GM12878 (cell line): ENCODE results near the gene TRIM67. TPM values are rescaled to one million over a fixed set of nuclear protein-coding genes. Genes with fewer than 3 reads are reported as not detected.

Source experiments
- ATAC-seq: fragments of 200-7000 bp; cut with Tn5 transposase; 3 replicates; pipeline ENCODE4 v1.9.1; 2020; ENCODE audit warnings: mild to moderate bottlenecking, moderate library complexity
- BruUV-seq: library from RNA; stranded (reverse); fragments of 400-500 nt; replicated peaks from 2 replicates; lab custom pipeline; 2021; lab: Mats Ljungman, UMichigan
- CTCF ChIA-PET: fragments of 300-600 bp; sonication (Branson Sonifier 250); formaldehyde crosslinking; extraction: SDS; loops from one replicate; lab custom pipeline; 2021; ENCODE audit warnings: inconsistent platforms; lab: Yijun Ruan, JAX
- POLR2A ChIA-PET: fragments of 350-600 bp; formaldehyde crosslinking; extraction: SDS; loops from one replicate; lab custom pipeline; 2021; ENCODE audit warnings: inconsistent platforms; lab: Charles Lee
- RAD21 ChIA-PET: fragments of 300-600 bp; sonication (Branson Sonifier 250); formaldehyde crosslinking; loops from one replicate; lab custom pipeline; 2023; ENCODE audit warnings: antibody characterized with exemption; ENCODE audit not compliant: unreplicated experiment; lab: Charles Lee
- SMC1A ChIA-PET: fragments of 300-600 bp; sonication (Branson Sonifier 250); formaldehyde crosslinking; loops from one replicate; lab custom pipeline; 2023; ENCODE audit not compliant: unreplicated experiment, uncharacterized antibody; lab: Charles Lee
- DNase-seq: peaks from one replicate; pipeline ENCODE4 v3.0.0-alpha.2; 2011; ENCODE audit warnings: low read depth, low spot score
- FAIRE-seq: peaks from 3 replicates; lab custom pipeline; 2011; peaks lifted over from hg19 to GRCh38; lab: Jason Lieb, UNC
- H2AFZ ChIP-seq: 2 replicates; pipeline ENCODE4 v1.6.0; 2011; ENCODE audit warnings: low read depth, low read length, control low read depth; ENCODE audit not compliant: control insufficient read depth
- H3K27ac ChIP-seq: 2 replicates; pipeline ENCODE4 v1.5.1; 2011; ENCODE audit warnings: control low read depth; ENCODE audit not compliant: control insufficient read depth, insufficient read depth
- H3K27me3 ChIP-seq, 2 experiments: replicated peaks in 1 of 2; 2 replicates each; pipeline versions ENCODE4 v1.6.0 to v1.6.1; 2011; ENCODE audit warnings: low read length in 1 of 2; ENCODE audit not compliant: control insufficient read depth in 2 of 2, insufficient read depth in 2 of 2
- H3K36me3 ChIP-seq, 2 experiments: 2 replicates each; pipeline ENCODE4 v1.5.1; 2011; ENCODE audit warnings: low read length in 1 of 2; ENCODE audit not compliant: control insufficient read depth in 2 of 2, insufficient read depth in 2 of 2
- H3K4me1 ChIP-seq: 2 replicates; pipeline ENCODE4 v1.6.1; 2011; ENCODE audit warnings: mild to moderate bottlenecking, low read length, moderate library complexity, mixed read lengths; ENCODE audit not compliant: control insufficient read depth, insufficient read depth
- H3K4me2 ChIP-seq: 2 replicates; pipeline ENCODE4 v1.6.0; 2011; ENCODE audit warnings: control low read depth; ENCODE audit not compliant: control insufficient read depth, insufficient read depth
- H3K4me3 ChIP-seq: fragments of 200-600 bp; sonication (generic); 2 replicates; pipeline ENCODE4 v1.5.1; 2016
- H3K79me2 ChIP-seq: 2 replicates; pipeline ENCODE4 v1.6.0; 2011; ENCODE audit warnings: low read length; ENCODE audit not compliant: control insufficient read depth, insufficient read depth
- H3K9ac ChIP-seq: 2 replicates; pipeline ENCODE4 v1.8.0; 2011; ENCODE audit warnings: low read length, control low read depth, mixed read lengths; ENCODE audit not compliant: control insufficient read depth, insufficient read depth
- H3K9me3 ChIP-seq: replicated peaks from 3 replicates; pipeline ENCODE4 v1.5.1; 2011; ENCODE audit warnings: mild to moderate bottlenecking, low read length; ENCODE audit not compliant: control insufficient read depth, insufficient read depth
- H4K20me1 ChIP-seq: 2 replicates; pipeline ENCODE4 v1.6.0; 2011; ENCODE audit not compliant: control insufficient read depth, insufficient read depth
- BHLHE40 ChIP-seq, 2 experiments: fragments of 450-650 bp in 1 of 2; IDR thresholded peaks; 2 replicates each; pipeline ENCODE4 v1.6.1; 2011 to 2017; ENCODE audit warnings: low read depth in 2 of 2, borderline replicate concordance in 1 of 2, improper control_type of control experiment in 1 of 2, low read length in 1 of 2, mild to moderate bottlenecking in 1 of 2
- DPF2 ChIP-seq: fragments of 450-650 bp; IDR thresholded peaks from 2 replicates; pipeline ENCODE4 v1.6.1; 2017; ENCODE audit warnings: mild to moderate bottlenecking
- FOXM1 ChIP-seq: IDR thresholded peaks from 2 replicates; pipeline ENCODE4 v1.6.1; 2012; ENCODE audit warnings: low read depth, mild to moderate bottlenecking, inconsistent platforms, low read length, moderate library complexity
- KAT2A ChIP-seq: conservative IDR thresholded peaks from 2 replicates; pipeline ENCODE4 v1.6.1; 2011; ENCODE audit warnings: low read depth, low read length; ENCODE audit not compliant: control insufficient read depth
- KLF5 ChIP-seq: fragments of 450-650 bp; IDR thresholded peaks from 2 replicates; pipeline ENCODE4 v1.6.1; 2014; ENCODE audit warnings: mild to moderate bottlenecking; ENCODE audit not compliant: partially characterized antibody
- NFXL1 ChIP-seq: fragments of 450-650 bp; IDR thresholded peaks from 2 replicates; pipeline ENCODE4 v1.6.1; 2017; ENCODE audit warnings: antibody characterized with exemption, mild to moderate bottlenecking, borderline replicate concordance
- NFYB ChIP-seq: IDR thresholded peaks from 2 replicates; pipeline ENCODE4 v1.6.1; 2011; ENCODE audit warnings: low read depth, mild to moderate bottlenecking, low read length, improper control_type of control experiment, moderate library complexity; ENCODE audit not compliant: insufficient read depth
- NKRF ChIP-seq: fragments of 450-650 bp; conservative IDR thresholded peaks from 2 replicates; pipeline ENCODE4 v1.6.1; 2017; ENCODE audit warnings: mild to moderate bottlenecking, moderate library complexity
- NR2C1 ChIP-seq: fragments of 450-650 bp; IDR thresholded peaks from 2 replicates; pipeline ENCODE4 v1.6.1; 2017; ENCODE audit warnings: antibody characterized with exemption, mild to moderate bottlenecking, moderate library complexity
- PAX5 ChIP-seq: IDR thresholded peaks from 2 replicates; pipeline ENCODE4 v1.6.1; 2011; ENCODE audit warnings: low read depth, low read length, borderline replicate concordance
- RB1 ChIP-seq: fragments of 450-650 bp; formaldehyde crosslinking; IDR thresholded peaks from 2 replicates; pipeline ENCODE4 v1.6.1; 2017; ENCODE audit warnings: mild to moderate bottlenecking, borderline replicate concordance
- RBBP5 ChIP-seq: fragments of 200-600 bp; sonication (generic); conservative IDR thresholded peaks from 2 replicates; pipeline ENCODE4 v1.6.1; 2016
- RFX5 ChIP-seq: IDR thresholded peaks from 2 replicates; pipeline ENCODE4 v1.6.1; 2011; ENCODE audit warnings: low read depth, low read length, improper control_type of control experiment
- SRF ChIP-seq, 2 experiments: IDR thresholded peaks; 2 replicates each; pipeline ENCODE4 v1.6.1; 2011; ENCODE audit warnings: low read depth in 2 of 2, low read length in 2 of 2, mild to moderate bottlenecking in 1 of 2, moderate library complexity in 1 of 2
- STAT3 ChIP-seq: IDR thresholded peaks from 2 replicates; pipeline ENCODE4 v1.6.1; 2011; ENCODE audit warnings: low read depth, low read length, improper control_type of control experiment
- TCF12 ChIP-seq: IDR thresholded peaks from 2 replicates; pipeline ENCODE4 v1.6.1; 2011; ENCODE audit warnings: low read depth, mild to moderate bottlenecking, low read length
- WGBS: methylation state at CpG from one replicate; pipeline ENCODE4 v1.1.6; 2016; ENCODE audit warnings: low lambda C conversion rate; ENCODE audit not compliant: insufficient replicate concordance, insufficient coverage; ENCODE audit errors: missing lambda C conversion rate; 5-methylcytosine and 5-hydroxymethylcytosine counted together
- in situ Hi-C: fragments of 300-500 bp; cut with MboI; formaldehyde crosslinking; loops from 9 replicates; pipeline ENCODE4 v1.14.3; 2018; ENCODE audit warnings: mixed read lengths
- intact Hi-C: fragments of 100-400 bp; cut with micrococcal nuclease; formaldehyde crosslinking; loops from one replicate; pipeline ENCODE4 v1.14.2; 2022; ENCODE audit not compliant: unreplicated experiment
- polyA plus RNA-seq, 11 experiments: library from polyadenylated mRNA; depleted of rRNA in 4 of 11; unstranded in 6 of 11; stranded (reverse) in 5 of 11; fragments of >200 nt; fragmentation: Nextera tagmentation in 4 of 11; fragmentation: Illumina TruSeq in 1 of 11; extraction: Ambion mirVana in 4 of 11; extraction: Trizol in 1 of 11; gene quantifications; 1 replicate in 1 of 11; 2 replicates in 10 of 11; pipeline versions ENCODE4 v1.2.1 to v1.2.3, GENCODE V29; 2011 to 2016; ENCODE audit warnings: inconsistent platforms in 2 of 11, missing spikeins in 2 of 11, low read depth in 1 of 11
- total RNA-seq, 4 experiments: library from RNA; depleted of rRNA in 3 of 4; stranded (reverse); fragments of >200 nt in 3 of 4; fragmentation: Illumina TruSeq in 1 of 4; extraction: Trizol in 1 of 4; gene quantifications; 2 replicates each; pipeline versions ENCODE4 v1.2.1 to v1.2.3, GENCODE V29; 2013 to 2021

The TRIM67 gene
- total and polyA plus RNA-seq, 10 of the 15 experiments (the other 5 are each of a cell fraction or from before 2014, with no cell fraction given) = under 0.01 to 0.01 TPM; not detected in 8

- DNase-seq (no peak), ATAC-seq (no peak), FAIRE-seq (no peak)
- no TSS peak for BruUV-seq
- no peak overlapping the region for H3K4me3 ChIP-seq
- H3K27me3 ChIP-seq = no peaks in the 10 kb centered on the region
- 100% methylated on average over 3 of the region's 3 CpGs for WGBS
- H3K79me2 ChIP-seq = peaks cover 7% of the 10 kb centered on the region
- no peak overlapping the region for H3K4me2 ChIP-seq
- POLR2A ChIA-PET = no interaction called here
- no peak overlapping the region for H2AFZ ChIP-seq
- TF ChIP-seq KAT2A = no peak
- H3K4me1 ChIP-seq = peaks cover 7% of the 10 kb centered on the region
- CTCF ChIA-PET = no interaction called here
- H3K36me3 ChIP-seq = peaks cover 2 to 18% of the 10 kb centered on the region in 2 experiments; a peak in 2 of 4 replicates
- H3K9ac ChIP-seq = no peak overlapping the region
- H3K27ac ChIP-seq = no peak overlapping the region
- H3K9me3 ChIP-seq = no peaks in the 10 kb centered on the region
- SMC1A ChIA-PET = interaction anchor here (1.0 to 1.2 kb wide), 2 partner anchors 7 to 335 kb away, joined by 3 read pairs; no protein-coding TSS in a partner anchor
- in situ Hi-C loops = no loop called here
- intact Hi-C loops = no loop called here
- no peaks in the 10 kb centered on the region for H4K20me1 ChIP-seq
- RAD21 ChIA-PET = no interaction called here
Observed at GRCh38 chr1:231234506-231234905, 72.6 kb downstream of the TRIM67 start.

- H3K4me3 ChIP-seq = no peak overlapping the region
- H3K79me2 ChIP-seq = peaks cover 19% of the 10 kb centered on the region
- no peak for FAIRE-seq
- no peak overlapping the region for H3K9ac ChIP-seq
- H2AFZ ChIP-seq = no peak overlapping the region
- ChIA-PET RAD21 (interaction anchor here (0.6 kb wide), 1 partner anchor 23 kb away, joined by 3 read pairs; no protein-coding TSS in a partner anchor), SMC1A (no interaction called here), POLR2A (no interaction called here), CTCF (no interaction called here)
- in situ Hi-C loops = no loop called here
- ATAC-seq = no peak
- DNase-seq = no peak
- no peaks in the 10 kb centered on the region for H3K9me3 ChIP-seq
- peaks cover 7% of the 10 kb centered on the region for H3K4me1 ChIP-seq
- peaks cover 2 to 17% of the 10 kb centered on the region in 2 experiments; a peak in 2 of 4 replicates for H3K36me3 ChIP-seq
- WGBS = 98% methylated on average over 3 of the region's 3 CpGs
- H3K4me2 ChIP-seq = no peak overlapping the region
- no peak overlapping the region for H3K27ac ChIP-seq
- intact Hi-C loops = no loop called here
- BruUV-seq = no TSS peak
- H4K20me1 ChIP-seq = no peaks in the 10 kb centered on the region
- H3K27me3 ChIP-seq = no peaks in the 10 kb centered on the region
- TF ChIP-seq SRF (IDR thresholded peaks at IDR 0.05; ENCODE audit: low read depth in 2 of 2, low read length in 2 of 2) (no peak), DPF2 (no peak), KLF5 (no peak), TCF12 (no peak), PAX5 (no peak), STAT3 (no peak), BHLHE40 (IDR thresholded peaks at IDR 0.05; ENCODE audit: borderline replicate concordance in 1 of 2, low read depth in 2 of 2, low read length in 1 of 2) (no peak), NKRF (no peak), FOXM1 (no peak), KAT2A (no peak), NFXL1 (no peak), RBBP5 (no peak), RB1 (no peak), NR2C1 (no peak), NFYB (no peak), RFX5 (no peak)
Observed at GRCh38 chr1:231235526-231236207, 73.8 kb downstream of the TRIM67 start.
